Measurements from ENCODE around the gene ADD1. TPM values are rescaled to one million over a fixed set of nuclear protein-coding genes. Genes with fewer than 3 reads are reported as not detected.

ADD1 gene
- total RNA-seq, 1 experiment from 2014 or later: 163 TPM

DNA sequence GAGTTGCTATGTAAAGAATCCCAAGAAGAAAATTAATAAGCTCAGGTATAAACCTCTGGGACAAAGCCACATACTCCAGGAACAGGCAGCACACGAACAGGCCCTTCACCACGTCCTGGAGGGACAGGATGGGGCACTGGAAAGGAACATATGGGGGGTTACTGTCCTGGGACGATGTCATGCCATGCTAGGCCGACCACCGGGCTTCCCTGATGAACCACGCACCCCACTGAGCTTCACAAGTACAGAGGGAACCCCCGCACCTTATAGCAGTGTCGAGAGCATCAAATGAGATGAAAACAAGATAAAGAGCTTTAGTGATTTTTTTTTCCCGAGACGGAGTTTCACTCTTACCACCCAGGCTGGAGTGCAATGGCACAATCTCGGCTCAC, 100.4 kb downstream of the ADD1 start:
- H2BK120ac ChIP-seq (ENCODE audit: low read depth, low read length, poor library complexity, severe bottlenecking): no peak overlapping the region
- H2AK5ac ChIP-seq (ENCODE audit: insufficient read length, low read length): no peak overlapping the region
- no peak overlapping the region for H4K8ac ChIP-seq (replicated peaks; ENCODE audit: insufficient read length, low read depth, low read length)
- H2BK12ac ChIP-seq (ENCODE audit: insufficient read length, low read depth, low read length): no peak overlapping the region
- no peak overlapping the region for H3K27ac Mint-ChIP-seq
- DNase-seq: no peak
- no peak overlapping the region for H4K5ac ChIP-seq (ENCODE audit: insufficient read length, low read depth, low read length)
- no peak overlapping the region for H2BK20ac ChIP-seq (ENCODE audit: low read depth, low read length, poor library complexity, severe bottlenecking)
- H3K36me3 Mint-ChIP-seq (ENCODE audit: insufficient read depth in 1 of 3, low read depth in 3 of 3): peaks cover 69 to 96% (median 91%) of the 10 kb centered on the region in 3 experiments; a peak in 6 of 7 replicates
- no peaks in the 10 kb centered on the region for H3K79me2 ChIP-seq (ENCODE audit: insufficient read depth, low read length)
- WGBS (ENCODE audit: extremely low coverage, insufficient read length, low lambda C conversion rate): no CpG with 5 or more reads among the region's 11 CpGs
- TF ChIP-seq, protein P1, sequence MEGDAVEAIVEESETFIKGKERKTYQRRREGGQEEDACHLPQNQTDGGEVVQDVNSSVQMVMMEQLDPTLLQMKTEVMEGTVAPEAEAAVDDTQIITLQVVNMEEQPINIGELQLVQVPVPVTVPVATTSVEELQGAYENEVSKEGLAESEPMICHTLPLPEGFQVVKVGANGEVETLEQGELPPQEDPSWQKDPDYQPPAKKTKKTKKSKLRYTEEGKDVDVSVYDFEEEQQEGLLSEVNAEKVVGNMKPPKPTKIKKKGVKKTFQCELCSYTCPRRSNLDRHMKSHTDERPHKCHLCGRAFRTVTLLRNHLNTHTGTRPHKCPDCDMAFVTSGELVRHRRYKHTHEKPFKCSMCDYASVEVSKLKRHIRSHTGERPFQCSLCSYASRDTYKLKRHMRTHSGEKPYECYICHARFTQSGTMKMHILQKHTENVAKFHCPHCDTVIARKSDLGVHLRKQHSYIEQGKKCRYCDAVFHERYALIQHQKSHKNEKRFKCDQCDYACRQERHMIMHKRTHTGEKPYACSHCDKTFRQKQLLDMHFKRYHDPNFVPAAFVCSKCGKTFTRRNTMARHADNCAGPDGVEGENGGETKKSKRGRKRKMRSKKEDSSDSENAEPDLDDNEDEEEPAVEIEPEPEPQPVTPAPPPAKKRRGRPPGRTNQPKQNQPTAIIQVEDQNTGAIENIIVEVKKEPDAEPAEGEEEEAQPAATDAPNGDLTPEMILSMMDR (conservative IDR thresholded peaks at IDR 0.05): no peak
- no peak overlapping the region for H3K56ac ChIP-seq (ENCODE audit: insufficient read length, low read depth, low read length)
- no peaks in the 10 kb centered on the region for H4K20me1 ChIP-seq (ENCODE audit: control insufficient read depth, insufficient read depth, insufficient read length)
- no peak overlapping the region for H3K4ac ChIP-seq (ENCODE audit: low read depth, low read length)
- H3K23ac ChIP-seq (ENCODE audit: insufficient read length, low read depth, low read length): no peak overlapping the region
- H3K79me1 ChIP-seq (ENCODE audit: insufficient read depth, low read depth, low read length, poor library complexity, severe bottlenecking): no peaks in the 10 kb centered on the region
- no peaks in the 10 kb centered on the region for H3K27me3 ChIP-seq (ENCODE audit: insufficient read depth, low read length)
- H2BK15ac ChIP-seq (ENCODE audit: low read depth, low read length): no peak overlapping the region
- H3K27ac ChIP-seq (ENCODE audit: insufficient read length, low read depth, low read length): no peak overlapping the region
- no peaks in the 10 kb centered on the region for H3K27me3 Mint-ChIP-seq (ENCODE audit: low read depth)
- no peak overlapping the region for H3K9ac ChIP-seq (ENCODE audit: extremely low read depth, insufficient read length, low read length)
- H4K91ac ChIP-seq (ENCODE audit: insufficient read length, low read depth, low read length): no peak overlapping the region
- no peak overlapping the region for H3K14ac ChIP-seq (ENCODE audit: insufficient read depth, low read length)
- no peaks in the 10 kb centered on the region for H3K23me2 ChIP-seq (ENCODE audit: insufficient read length, low read depth, low read length, poor library complexity, severe bottlenecking)
- no peak overlapping the region for H3K4me2 ChIP-seq (ENCODE audit: insufficient read depth, insufficient read length, low read length)
- H2BK5ac ChIP-seq (ENCODE audit: insufficient read length, low read length): no peak overlapping the region
- H2AFZ ChIP-seq (ENCODE audit: low read length): no peak overlapping the region
- no peak overlapping the region for H3T11ph ChIP-seq (ENCODE audit: low read length)
- H3K9me3 Mint-ChIP-seq: no peaks in the 10 kb centered on the region
- no peak overlapping the region for H3K4me3 Mint-ChIP-seq
- H3K4me1 Mint-ChIP-seq: no peaks in the 10 kb centered on the region
- no peak overlapping the region for H3K18ac ChIP-seq (ENCODE audit: insufficient read length, low read depth, low read length)
- no peaks in the 10 kb centered on the region for H3K4me1 ChIP-seq (ENCODE audit: insufficient read depth, low read length)
- no peaks in the 10 kb centered on the region for H3K9me3 ChIP-seq (ENCODE audit: control insufficient read depth, low read depth, low read length)
